HL-60 (cell line): Measurements from ENCODE around the gene ARIH2.

Experiments used
- POLR2AphosphoS5 ChIP-seq: IDR thresholded peaks from 2 replicates; pipeline ENCODE4 v1.6.1; 2012; ENCODE audit warnings: low read depth
- SPI1 ChIP-seq: IDR thresholded peaks from 2 replicates; pipeline ENCODE4 v1.6.1; 2012; ENCODE audit warnings: low read depth, mild to moderate bottlenecking, borderline replicate concordance
- TF ChIP-seq, protein P1 (sequence below): IDR thresholded peaks from one replicate; pipeline ENCODE4 v1.5.1; 2011; ENCODE audit warnings: low read length, control low read depth, inconsistent platforms; ENCODE audit not compliant: insufficient read depth
- TF ChIP-seq, protein P2 (sequence below): IDR thresholded peaks from 2 replicates; pipeline ENCODE4 v1.6.1; 2012; ENCODE audit warnings: low read depth; ENCODE audit not compliant: insufficient replicate concordance

DNA sequence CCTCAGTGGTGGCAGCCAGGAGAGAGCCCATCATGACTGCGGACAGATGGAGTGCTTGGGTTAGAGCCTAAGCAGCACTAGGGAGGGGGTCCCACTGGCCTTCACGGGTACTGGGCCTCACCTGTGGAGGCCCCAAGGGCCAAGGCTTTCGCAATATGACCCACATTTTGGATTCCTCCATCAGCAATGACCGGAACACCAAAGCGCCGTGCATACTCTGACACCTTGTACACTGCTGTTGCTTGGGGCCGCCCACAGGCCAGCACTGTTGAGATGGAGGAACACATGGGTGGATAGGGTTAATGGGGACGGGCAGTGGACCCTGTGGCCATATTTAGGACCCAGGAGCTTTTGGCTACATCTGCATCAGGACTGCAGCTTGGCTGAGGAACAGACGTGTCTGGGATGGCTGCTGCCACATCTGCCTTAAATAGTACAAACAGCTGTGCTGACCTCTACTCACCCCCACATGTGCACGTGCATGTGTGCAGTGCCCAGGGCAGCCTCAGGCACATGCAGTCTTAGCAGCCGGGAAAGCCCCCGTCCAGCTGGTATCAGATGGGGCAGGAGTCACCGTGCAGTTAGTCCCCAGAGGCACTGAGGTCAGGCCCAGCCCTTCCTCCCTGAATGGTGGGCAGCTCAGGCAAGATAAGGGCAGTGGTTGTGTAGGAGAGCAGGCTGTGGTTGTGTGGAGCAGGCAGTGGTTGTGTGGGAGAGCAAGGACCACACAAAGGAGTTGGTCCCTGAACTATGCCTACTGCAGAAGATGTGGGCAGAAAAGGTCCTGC lies 106.6 kb downstream of the ARIH2 start:
- peak; percentile 98 for TF ChIP-seq POLR2AphosphoS5
- TF ChIP-seq, protein P1, sequence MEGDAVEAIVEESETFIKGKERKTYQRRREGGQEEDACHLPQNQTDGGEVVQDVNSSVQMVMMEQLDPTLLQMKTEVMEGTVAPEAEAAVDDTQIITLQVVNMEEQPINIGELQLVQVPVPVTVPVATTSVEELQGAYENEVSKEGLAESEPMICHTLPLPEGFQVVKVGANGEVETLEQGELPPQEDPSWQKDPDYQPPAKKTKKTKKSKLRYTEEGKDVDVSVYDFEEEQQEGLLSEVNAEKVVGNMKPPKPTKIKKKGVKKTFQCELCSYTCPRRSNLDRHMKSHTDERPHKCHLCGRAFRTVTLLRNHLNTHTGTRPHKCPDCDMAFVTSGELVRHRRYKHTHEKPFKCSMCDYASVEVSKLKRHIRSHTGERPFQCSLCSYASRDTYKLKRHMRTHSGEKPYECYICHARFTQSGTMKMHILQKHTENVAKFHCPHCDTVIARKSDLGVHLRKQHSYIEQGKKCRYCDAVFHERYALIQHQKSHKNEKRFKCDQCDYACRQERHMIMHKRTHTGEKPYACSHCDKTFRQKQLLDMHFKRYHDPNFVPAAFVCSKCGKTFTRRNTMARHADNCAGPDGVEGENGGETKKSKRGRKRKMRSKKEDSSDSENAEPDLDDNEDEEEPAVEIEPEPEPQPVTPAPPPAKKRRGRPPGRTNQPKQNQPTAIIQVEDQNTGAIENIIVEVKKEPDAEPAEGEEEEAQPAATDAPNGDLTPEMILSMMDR = no peak
- TF ChIP-seq SPI1 = peak; percentile 4; the same call in 1 of the 2 replicates
- TF ChIP-seq, protein P2, sequence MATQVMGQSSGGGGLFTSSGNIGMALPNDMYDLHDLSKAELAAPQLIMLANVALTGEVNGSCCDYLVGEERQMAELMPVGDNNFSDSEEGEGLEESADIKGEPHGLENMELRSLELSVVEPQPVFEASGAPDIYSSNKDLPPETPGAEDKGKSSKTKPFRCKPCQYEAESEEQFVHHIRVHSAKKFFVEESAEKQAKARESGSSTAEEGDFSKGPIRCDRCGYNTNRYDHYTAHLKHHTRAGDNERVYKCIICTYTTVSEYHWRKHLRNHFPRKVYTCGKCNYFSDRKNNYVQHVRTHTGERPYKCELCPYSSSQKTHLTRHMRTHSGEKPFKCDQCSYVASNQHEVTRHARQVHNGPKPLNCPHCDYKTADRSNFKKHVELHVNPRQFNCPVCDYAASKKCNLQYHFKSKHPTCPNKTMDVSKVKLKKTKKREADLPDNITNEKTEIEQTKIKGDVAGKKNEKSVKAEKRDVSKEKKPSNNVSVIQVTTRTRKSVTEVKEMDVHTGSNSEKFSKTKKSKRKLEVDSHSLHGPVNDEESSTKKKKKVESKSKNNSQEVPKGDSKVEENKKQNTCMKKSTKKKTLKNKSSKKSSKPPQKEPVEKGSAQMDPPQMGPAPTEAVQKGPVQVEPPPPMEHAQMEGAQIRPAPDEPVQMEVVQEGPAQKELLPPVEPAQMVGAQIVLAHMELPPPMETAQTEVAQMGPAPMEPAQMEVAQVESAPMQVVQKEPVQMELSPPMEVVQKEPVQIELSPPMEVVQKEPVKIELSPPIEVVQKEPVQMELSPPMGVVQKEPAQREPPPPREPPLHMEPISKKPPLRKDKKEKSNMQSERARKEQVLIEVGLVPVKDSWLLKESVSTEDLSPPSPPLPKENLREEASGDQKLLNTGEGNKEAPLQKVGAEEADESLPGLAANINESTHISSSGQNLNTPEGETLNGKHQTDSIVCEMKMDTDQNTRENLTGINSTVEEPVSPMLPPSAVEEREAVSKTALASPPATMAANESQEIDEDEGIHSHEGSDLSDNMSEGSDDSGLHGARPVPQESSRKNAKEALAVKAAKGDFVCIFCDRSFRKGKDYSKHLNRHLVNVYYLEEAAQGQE = no peak
